ENCODE data around the gene METTL16. TPM values are rescaled to one million over a fixed set of nuclear protein-coding genes. Genes with fewer than 3 reads are reported as not detected.

METTL16 gene
- total RNA-seq, 1 donor from 2014 or later = 44.9 TPM

DNA sequence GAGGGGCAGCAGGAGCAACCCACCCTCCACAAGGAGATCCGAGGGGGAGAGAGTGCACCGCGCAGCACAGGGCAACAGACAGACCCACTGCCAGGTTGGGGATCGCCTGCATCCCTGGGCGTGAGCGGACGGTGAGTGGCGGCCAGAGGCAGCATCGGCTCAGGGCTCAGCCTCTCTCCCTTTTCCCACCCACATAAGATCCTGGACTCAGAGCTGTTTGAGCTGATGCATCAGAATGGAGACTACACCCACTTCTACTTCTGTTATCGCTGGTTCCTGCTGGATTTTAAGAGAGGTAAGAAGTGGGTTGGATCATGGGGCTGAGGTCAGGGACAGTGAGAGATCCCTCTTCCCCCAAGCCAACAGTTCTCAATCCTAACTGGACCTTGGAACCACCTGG is 134.0 kb downstream of the METTL16 start:
- DNase-seq (ENCODE audit: low read depth, low spot score) = no peak
- Mint-ChIP-seq H3K9me3 (no peaks in the 10 kb centered on the region), H3K4me1 (peaks cover 9% of the 10 kb centered on the region), H3K27me3 (ENCODE audit: low read depth) (no peaks in the 10 kb centered on the region), H3K36me3 (ENCODE audit: low read depth) (no peaks in the 10 kb centered on the region), H3K27ac (ENCODE audit: unreplicated experiment) (no peak overlapping the region), H3K4me3 (no peak overlapping the region)
- TF ChIP-seq CTCF (conservative IDR thresholded peaks at IDR 0.05) = no peak

- no peaks in the 10 kb centered on the region for H3K27me3 Mint-ChIP-seq (ENCODE audit: low read depth)
- peaks cover 9% of the 10 kb centered on the region for H3K4me1 Mint-ChIP-seq
- H3K36me3 Mint-ChIP-seq (ENCODE audit: low read depth) = no peaks in the 10 kb centered on the region
- H3K27ac Mint-ChIP-seq (ENCODE audit: unreplicated experiment) = no peak overlapping the region
- no peak for TF ChIP-seq CTCF (conservative IDR thresholded peaks at IDR 0.05)
- H3K9me3 Mint-ChIP-seq = no peaks in the 10 kb centered on the region
- no peak for DNase-seq (ENCODE audit: low read depth, low spot score)
- no peak overlapping the region for H3K4me3 Mint-ChIP-seq
Observed at GRCh38 chr17:2376107-2376506, 135.6 kb downstream of the METTL16 start.

GRCh38 chr17:2375406-2375805 is 136.3 kb downstream of the METTL16 start:
- peaks cover 9% of the 10 kb centered on the region for H3K4me1 Mint-ChIP-seq

GRCh38 chr17:2374549-2375285 is 137.0 kb downstream of the METTL16 start:
- no peak for DNase-seq (ENCODE audit: low read depth, low spot score)
- peak overlapping the region; percentile 12 for H3K27ac Mint-ChIP-seq (ENCODE audit: unreplicated experiment)
- H3K4me1 Mint-ChIP-seq = peaks cover 14% of the 10 kb centered on the region
- no peaks in the 10 kb centered on the region for H3K27me3 Mint-ChIP-seq (ENCODE audit: low read depth)
- no peaks in the 10 kb centered on the region for H3K36me3 Mint-ChIP-seq (ENCODE audit: low read depth)
- no peaks in the 10 kb centered on the region for H3K9me3 Mint-ChIP-seq
- TF ChIP-seq CTCF (conservative IDR thresholded peaks at IDR 0.05) = no peak
- H3K4me3 Mint-ChIP-seq = no peak overlapping the region

More at GRCh38 chr17:2375406-2375805, 136.3 kb downstream of the METTL16 start:
- H3K27me3 Mint-ChIP-seq (ENCODE audit: low read depth) = no peaks in the 10 kb centered on the region
- no peaks in the 10 kb centered on the region for H3K36me3 Mint-ChIP-seq (ENCODE audit: low read depth)
- no peak overlapping the region for H3K4me3 Mint-ChIP-seq
- no peaks in the 10 kb centered on the region for H3K9me3 Mint-ChIP-seq
- H3K27ac Mint-ChIP-seq (ENCODE audit: unreplicated experiment) = no peak overlapping the region
- no peak for DNase-seq (ENCODE audit: low read depth, low spot score)
- TF ChIP-seq CTCF (conservative IDR thresholded peaks at IDR 0.05) = no peak

- H3K27me3 Mint-ChIP-seq (ENCODE audit: low read depth) = no peaks in the 10 kb centered on the region
- no peak for TF ChIP-seq CTCF (conservative IDR thresholded peaks at IDR 0.05)
- H3K4me3 Mint-ChIP-seq = no peak overlapping the region
- H3K9me3 Mint-ChIP-seq = no peaks in the 10 kb centered on the region
- H3K27ac Mint-ChIP-seq (ENCODE audit: unreplicated experiment) = no peak overlapping the region
- H3K36me3 Mint-ChIP-seq (ENCODE audit: low read depth) = no peaks in the 10 kb centered on the region
- DNase-seq (ENCODE audit: low read depth, low spot score) = no peak
- peaks cover 16% of the 10 kb centered on the region for H3K4me1 Mint-ChIP-seq
Observed at GRCh38 chr17:2373179-2373578, 138.5 kb downstream of the METTL16 start.

Measured in neural crest cell (in vitro differentiated cells).